ENCODE data around the gene STK39. TPM values are rescaled to one million over a fixed set of nuclear protein-coding genes. Genes with fewer than 3 reads are reported as not detected.

Gene STK39
- total and polyA plus RNA-seq, 2 of the 4 experiments (the other 2 are of a cell fraction), result 11.8 to 16.4 TPM

GRCh38 chr2:168138374-168138773 is 109.0 kb downstream of the STK39 start:
- Histone ChIP-seq H4K20me1 (ENCODE audit: insufficient read depth, low read length) (no peaks in the 10 kb centered on the region; the same call in 1 of the 2 replicates), H3K9ac (ENCODE audit: low read depth, low read length) (no peak overlapping the region), H3K18ac (ENCODE audit: low read depth, low read length) (no peak overlapping the region), H3K4me1 (ENCODE audit: control insufficient read depth, insufficient read depth, low read length) (peaks cover 3% of the 10 kb centered on the region), H2BK5ac (ENCODE audit: low read depth, low read length, poor library complexity, severe bottlenecking) (no peak overlapping the region), H3K9me3 (ENCODE audit: control insufficient read depth, insufficient read depth, low read length) (no peaks in the 10 kb centered on the region), H4K91ac (ENCODE audit: insufficient read depth, low read depth, low read length) (no peak overlapping the region), H3K27ac (ENCODE audit: insufficient read depth, low read length) (no peak overlapping the region), H2AK5ac (ENCODE audit: low read depth, low read length) (no peak overlapping the region), H3K4me3 (ENCODE audit: insufficient read depth, low read depth, low read length) (no peak overlapping the region), H2BK15ac (ENCODE audit: low read depth, low read length) (no peak overlapping the region), H3K79me1 (ENCODE audit: low read depth in 1 of 2, low read length in 2 of 2) (peaks cover 4 to 18% of the 10 kb centered on the region in 2 experiments; a peak in 3 of 4 replicates), H3K14ac (replicated peaks; ENCODE audit: low read depth, low read length) (no peak overlapping the region), H3K27me3 (ENCODE audit: control insufficient read depth, insufficient read depth, low read length) (no peaks in the 10 kb centered on the region), H2AK9ac (replicated peaks; ENCODE audit: low read depth, low read length, poor library complexity) (no peak overlapping the region), H4K8ac (ENCODE audit: low read depth in 2 of 2, low read length in 2 of 2) (no peak overlapping the region), H2BK20ac (ENCODE audit: low read depth, low read length) (no peak overlapping the region), H3K4me2 (ENCODE audit: low read depth, low read length) (no peak overlapping the region), H3K9me1 (ENCODE audit: insufficient read depth, low read length) (no peaks in the 10 kb centered on the region), H3K56ac (ENCODE audit: extremely low read depth, insufficient read depth, low read length) (no peak overlapping the region), H2BK120ac (ENCODE audit: low read depth, low read length) (no peak overlapping the region), H3K36me3 (ENCODE audit: control insufficient read depth, insufficient read depth, low read length) (peaks cover 11% of the 10 kb centered on the region), H4K5ac (ENCODE audit: low read depth, low read length) (no peak overlapping the region), H3K4ac (ENCODE audit: low read depth, low read length) (no peak overlapping the region), H3K23ac (ENCODE audit: low read depth, low read length) (no peak overlapping the region), H2AFZ (replicated peaks; ENCODE audit: low read length, poor library complexity) (no peak overlapping the region)
- TF ChIP-seq ELK1 (IDR thresholded peaks at IDR 0.05; ENCODE audit: borderline replicate concordance, low read depth, low read length) (no peak), BHLHE40 (IDR thresholded peaks at IDR 0.05; ENCODE audit: low read depth, low read length) (no peak), RAD21 (IDR thresholded peaks at IDR 0.05; ENCODE audit: low read length) (no peak), RFX5 (IDR thresholded peaks at IDR 0.05; ENCODE audit: low read depth, low read length) (no peak), CEBPB (IDR thresholded peaks at IDR 0.05; ENCODE audit: low read depth, low read length) (no peak), FOS (IDR thresholded peaks at IDR 0.05; ENCODE audit: low read depth, low read length) (no peak)
- TF ChIP-seq, protein P1, sequence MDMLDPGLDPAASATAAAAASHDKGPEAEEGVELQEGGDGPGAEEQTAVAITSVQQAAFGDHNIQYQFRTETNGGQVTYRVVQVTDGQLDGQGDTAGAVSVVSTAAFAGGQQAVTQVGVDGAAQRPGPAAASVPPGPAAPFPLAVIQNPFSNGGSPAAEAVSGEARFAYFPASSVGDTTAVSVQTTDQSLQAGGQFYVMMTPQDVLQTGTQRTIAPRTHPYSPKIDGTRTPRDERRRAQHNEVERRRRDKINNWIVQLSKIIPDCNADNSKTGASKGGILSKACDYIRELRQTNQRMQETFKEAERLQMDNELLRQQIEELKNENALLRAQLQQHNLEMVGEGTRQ (IDR thresholded peaks at IDR 0.05; ENCODE audit: low read depth, low read length), result no peak
- TF ChIP-seq, protein P2, sequence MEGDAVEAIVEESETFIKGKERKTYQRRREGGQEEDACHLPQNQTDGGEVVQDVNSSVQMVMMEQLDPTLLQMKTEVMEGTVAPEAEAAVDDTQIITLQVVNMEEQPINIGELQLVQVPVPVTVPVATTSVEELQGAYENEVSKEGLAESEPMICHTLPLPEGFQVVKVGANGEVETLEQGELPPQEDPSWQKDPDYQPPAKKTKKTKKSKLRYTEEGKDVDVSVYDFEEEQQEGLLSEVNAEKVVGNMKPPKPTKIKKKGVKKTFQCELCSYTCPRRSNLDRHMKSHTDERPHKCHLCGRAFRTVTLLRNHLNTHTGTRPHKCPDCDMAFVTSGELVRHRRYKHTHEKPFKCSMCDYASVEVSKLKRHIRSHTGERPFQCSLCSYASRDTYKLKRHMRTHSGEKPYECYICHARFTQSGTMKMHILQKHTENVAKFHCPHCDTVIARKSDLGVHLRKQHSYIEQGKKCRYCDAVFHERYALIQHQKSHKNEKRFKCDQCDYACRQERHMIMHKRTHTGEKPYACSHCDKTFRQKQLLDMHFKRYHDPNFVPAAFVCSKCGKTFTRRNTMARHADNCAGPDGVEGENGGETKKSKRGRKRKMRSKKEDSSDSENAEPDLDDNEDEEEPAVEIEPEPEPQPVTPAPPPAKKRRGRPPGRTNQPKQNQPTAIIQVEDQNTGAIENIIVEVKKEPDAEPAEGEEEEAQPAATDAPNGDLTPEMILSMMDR (conservative IDR thresholded peaks at IDR 0.05; ENCODE audit: low read depth, low read length), result no peak
- in situ Hi-C loops (cut with MboI; ENCODE audit: low sequenced_read_pairs) (loop anchor here (25.0 kb wide), 1 partner anchor 749 kb away; the partner anchor contains the start of gene SPC25), dilution Hi-C loops (cut with HindIII; ENCODE audit: low sequenced_read_pairs, unreplicated experiment) (no loop called here), intact Hi-C loops (cut with micrococcal nuclease) (loop anchor here (5.0 to 10.0 kb wide), 4 partner anchors 209 to 776 kb away; no protein-coding TSS in a partner anchor)
- DNase-seq (no peak), ATAC-seq (ENCODE audit: low read depth) (no peak)
- CTCF ChIA-PET, result interaction anchor here (0.6 kb wide), 1 partner anchor 440 kb away, joined by 3 read pairs; no protein-coding TSS in a partner anchor
- BruUV-seq (replicated peaks), result no TSS peak
- no CpG with 5 or more reads among the region's 5 CpGs for WGBS, 2 experiments (ENCODE audit: extremely low coverage in 2 of 2, insufficient read length in 1 of 2)
- POLR2A ChIA-PET (ENCODE audit: unreplicated experiment), result no interaction called here
